ENCODE data around the gene ABLIM3. TPM values are rescaled to one million over a fixed set of nuclear protein-coding genes. Genes with fewer than 3 reads are reported as not detected.
"Not testable (repeated sequence)": the region's sequence is repeated elsewhere in the genome, so short reads cannot be mapped to it uniquely, and the experiment has no call there.

The ABLIM3 gene
- total RNA-seq, 2 experiments from 2014 or later, result not detected

DNA sequence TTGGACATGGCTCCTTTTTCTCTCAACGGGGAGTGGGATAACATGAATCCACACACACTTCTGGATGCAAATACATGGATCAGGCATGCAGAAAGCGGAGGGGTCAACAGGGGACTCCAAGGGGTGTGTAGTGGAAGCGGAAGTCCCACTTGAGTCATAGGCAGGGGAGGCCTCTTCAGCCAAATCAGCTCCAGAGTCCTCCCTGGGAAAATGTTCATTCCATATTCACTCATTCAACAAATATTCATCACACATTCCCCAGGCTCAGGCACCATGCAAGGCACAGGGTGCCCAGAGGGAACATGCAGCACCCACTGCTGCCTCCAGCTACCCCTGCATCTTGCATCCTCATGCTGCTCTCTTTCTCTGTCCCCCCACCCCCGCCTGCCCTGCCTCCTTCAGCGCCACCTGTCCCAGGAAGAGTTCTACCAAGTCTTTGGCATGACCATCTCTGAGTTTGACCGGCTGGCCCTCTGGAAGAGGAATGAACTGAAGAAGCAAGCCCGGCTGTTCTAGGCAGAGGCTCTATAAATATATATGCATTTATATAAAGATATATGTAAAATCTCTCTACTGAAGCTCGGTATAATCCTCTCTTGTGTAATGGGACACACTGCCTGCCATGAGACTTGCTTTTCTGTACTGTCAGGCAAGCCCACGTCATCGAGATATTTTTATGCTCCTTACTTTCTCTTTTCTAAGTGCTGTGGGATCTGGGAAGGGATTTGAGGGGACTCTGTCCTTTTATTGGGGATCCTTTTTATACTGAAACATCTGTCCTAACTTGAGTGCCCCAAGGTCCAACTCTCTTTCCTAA lies 116.8 kb downstream of the ABLIM3 start:
- Mint-ChIP-seq H3K27ac (no peak overlapping the region), H3K27me3 (no peaks in the 10 kb centered on the region), H3K9me3 (no peaks in the 10 kb centered on the region), H3K4me1 (no peaks in the 10 kb centered on the region), H3K4me3 (no peak overlapping the region), H3K36me3 (no peaks in the 10 kb centered on the region)
- DNase-seq, result no peak

DNA sequence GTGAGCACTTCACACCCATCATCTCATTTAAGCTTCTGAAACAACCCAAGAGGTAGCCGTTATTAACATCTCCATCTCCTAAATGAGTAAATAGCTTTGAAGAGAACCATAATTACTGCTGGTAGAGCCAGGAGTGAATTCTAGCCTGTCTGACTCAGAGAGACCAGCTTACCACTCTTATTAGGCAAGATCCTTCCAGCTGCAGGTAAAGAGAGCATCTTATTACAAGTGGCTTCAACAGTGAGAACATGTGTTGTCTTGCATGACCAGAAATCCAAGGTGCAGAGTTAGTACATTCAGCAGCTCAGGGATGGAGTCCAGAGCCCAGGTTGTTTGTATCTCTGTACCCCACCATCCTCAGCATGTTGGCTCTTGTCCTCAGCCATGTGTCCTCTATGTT lies 119.5 kb downstream of the ABLIM3 start:
- no peaks in the 10 kb centered on the region for H3K36me3 Mint-ChIP-seq
- no peak for DNase-seq
- no peaks in the 10 kb centered on the region for H3K9me3 Mint-ChIP-seq
- H3K27ac Mint-ChIP-seq, result no peak overlapping the region
- H3K4me3 Mint-ChIP-seq, result no peak overlapping the region
- no peaks in the 10 kb centered on the region for H3K27me3 Mint-ChIP-seq
- H3K4me1 Mint-ChIP-seq, result peaks cover 3% of the 10 kb centered on the region

GRCh38 chr5:149261246-149261645 lies 120.0 kb downstream of the ABLIM3 start:
- no peaks in the 10 kb centered on the region for H3K9me3 Mint-ChIP-seq
- H3K27me3 Mint-ChIP-seq, result no peaks in the 10 kb centered on the region
- H3K4me1 Mint-ChIP-seq, result peaks cover 3% of the 10 kb centered on the region

DNA sequence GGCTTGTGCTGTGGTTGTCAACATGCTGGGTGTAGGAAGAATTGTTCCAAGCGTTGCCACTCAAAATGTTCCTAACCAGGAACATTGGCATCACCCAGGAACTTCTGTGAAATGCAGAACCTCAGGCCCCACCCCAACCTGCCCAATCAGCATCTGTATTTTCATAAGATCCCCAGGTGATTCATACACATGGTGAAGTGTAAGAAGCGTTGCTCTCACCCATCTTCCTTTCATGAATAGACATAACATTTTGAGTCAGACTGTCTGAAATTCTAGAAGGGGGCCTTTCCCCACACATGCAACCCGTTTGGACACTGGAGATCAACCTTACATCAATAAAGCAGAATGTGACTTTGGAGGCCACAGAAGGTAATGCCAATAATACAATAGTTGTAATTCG lies 121.0 kb downstream of the ABLIM3 start:
- Mint-ChIP-seq H3K27me3 (no peaks in the 10 kb centered on the region), H3K27ac (no peak overlapping the region), H3K9me3 (no peaks in the 10 kb centered on the region), H3K36me3 (no peaks in the 10 kb centered on the region), H3K4me1 (peaks cover 3% of the 10 kb centered on the region), H3K4me3 (no peak overlapping the region)
- DNase-seq, result no peak

More at GRCh38 chr5:149261246-149261645, 120.0 kb downstream of the ABLIM3 start:
- DNase-seq, result no peak
- Mint-ChIP-seq H3K27ac (no peak overlapping the region), H3K36me3 (no peaks in the 10 kb centered on the region), H3K4me3 (no peak overlapping the region)

DNA sequence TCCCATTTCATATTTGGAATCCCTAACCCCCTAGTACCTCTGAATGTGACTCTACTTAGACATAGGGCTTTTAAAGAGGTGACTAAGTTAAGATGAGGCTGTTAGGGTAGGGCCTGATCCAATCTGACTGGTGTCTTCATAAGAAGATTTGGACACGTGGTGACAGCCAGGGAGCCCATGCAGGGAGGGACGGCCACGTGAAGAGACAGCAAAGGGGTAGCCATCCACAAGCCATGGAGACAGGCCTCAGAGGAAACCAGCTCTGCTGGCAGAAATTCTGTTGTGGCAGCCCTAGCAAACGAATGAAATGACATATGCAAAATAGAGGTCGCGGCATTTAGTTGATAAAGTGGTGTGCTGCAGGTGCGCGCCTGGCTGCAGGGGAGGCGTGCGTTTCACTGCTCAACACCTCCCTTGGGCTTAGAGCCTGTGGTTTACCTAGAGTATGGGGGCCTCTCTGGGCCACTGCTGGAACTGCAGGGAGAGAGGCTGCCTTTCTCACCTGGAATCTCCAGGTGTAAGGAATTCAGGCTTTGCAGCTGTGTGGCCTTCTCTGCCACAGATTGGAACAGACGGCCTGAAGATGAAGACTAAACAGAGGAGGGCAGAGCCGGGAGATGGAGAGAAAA lies 123.3 kb downstream of the ABLIM3 start:
- Mint-ChIP-seq H3K27me3 (peaks cover 4% of the 10 kb centered on the region), H3K36me3 (peaks cover 2% of the 10 kb centered on the region), H3K4me1 (peaks cover 3% of the 10 kb centered on the region), H3K27ac (no peak overlapping the region), H3K9me3 (peaks cover 12% of the 10 kb centered on the region), H3K4me3 (no peak overlapping the region)
- peak; percentile 29 for DNase-seq

DNA sequence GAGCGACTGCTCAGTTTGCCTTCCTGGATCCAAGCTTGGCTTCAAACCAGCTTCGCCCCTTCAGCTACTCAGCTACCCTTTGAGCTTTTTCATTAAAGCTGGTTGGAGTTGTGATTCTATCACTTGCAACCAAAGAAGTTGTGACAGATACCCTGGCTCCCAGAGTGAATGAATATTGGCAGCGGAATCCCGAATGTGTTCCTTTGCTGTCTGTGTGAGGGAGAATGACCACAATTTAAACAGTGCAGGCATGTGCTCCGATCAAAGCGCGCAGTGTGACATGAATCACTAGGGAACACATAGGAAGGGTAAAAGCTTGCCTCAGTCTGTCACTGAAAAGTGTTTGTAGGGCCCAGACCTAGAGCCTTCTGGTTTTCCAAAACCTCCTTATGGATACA lies 123.8 kb downstream of the ABLIM3 start:
- DNase-seq, result no peak
- Mint-ChIP-seq H3K27me3 (peaks cover 4% of the 10 kb centered on the region), H3K36me3 (peaks cover 2% of the 10 kb centered on the region), H3K9me3 (peaks cover 12% of the 10 kb centered on the region), H3K4me3 (no peak overlapping the region), H3K4me1 (peaks cover 3% of the 10 kb centered on the region), H3K27ac (no peak overlapping the region)

- DNase-seq, result no peak
- H3K4me3 Mint-ChIP-seq, result no peak overlapping the region
- peaks cover 2% of the 10 kb centered on the region for H3K36me3 Mint-ChIP-seq
- no peak overlapping the region for H3K27ac Mint-ChIP-seq
- peaks cover 12% of the 10 kb centered on the region for H3K9me3 Mint-ChIP-seq
- H3K27me3 Mint-ChIP-seq, result peaks cover 9% of the 10 kb centered on the region
- peaks cover 3% of the 10 kb centered on the region for H3K4me1 Mint-ChIP-seq
These were observed 124.3 kb downstream of the ABLIM3 start for GRCh38 chr5:149265597-149265996.

GRCh38 chr5:149267241-149267973 lies 126.1 kb downstream of the ABLIM3 start:
- Mint-ChIP-seq H3K9me3 (peaks cover 12% of the 10 kb centered on the region), H3K27ac (no peak overlapping the region), H3K27me3 (peaks cover 24% of the 10 kb centered on the region), H3K4me1 (peaks cover 9% of the 10 kb centered on the region), H3K4me3 (no peak overlapping the region), H3K36me3 (peaks cover 2% of the 10 kb centered on the region)
- no peak for DNase-seq

DNA sequence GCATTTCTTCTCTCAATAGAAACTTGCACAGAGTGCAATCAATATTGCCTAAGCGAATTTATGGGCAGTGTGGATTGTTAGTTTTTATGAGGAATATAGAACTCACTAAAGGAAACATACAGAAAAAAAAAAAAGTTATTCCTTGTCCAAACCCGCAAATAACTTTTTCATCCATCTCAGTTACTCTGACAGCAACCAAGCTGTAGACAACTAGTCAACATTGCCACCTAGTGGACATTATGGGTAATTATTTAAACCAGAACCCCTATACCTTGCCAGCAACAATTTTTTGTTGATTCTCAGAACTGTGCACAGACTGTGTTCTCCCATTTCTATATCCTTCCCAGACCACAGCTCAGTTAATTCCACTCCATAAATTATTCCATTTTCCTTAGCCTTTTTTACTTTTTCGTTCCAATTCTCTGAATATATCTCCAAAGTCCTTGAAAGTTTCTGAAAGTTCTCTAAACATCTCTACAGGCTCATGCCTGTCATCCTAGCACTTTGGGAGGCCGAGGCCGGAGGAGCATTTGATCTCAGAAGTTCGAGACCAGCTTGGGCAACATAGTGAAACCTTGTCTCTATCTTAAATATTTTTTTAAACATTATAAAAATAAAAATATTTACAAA lies 127.8 kb downstream of the ABLIM3 start:
- DNase-seq, result no peak
- Mint-ChIP-seq H3K4me1 (peaks cover 9% of the 10 kb centered on the region), H3K9me3 (peaks cover 12% of the 10 kb centered on the region), H3K27me3 (peaks cover 38% of the 10 kb centered on the region), H3K27ac (no peak overlapping the region), H3K4me3 (no peak overlapping the region), H3K36me3 (peaks cover 2% of the 10 kb centered on the region)

GRCh38 chr5:149271195-149271715 lies 130.0 kb downstream of the ABLIM3 start:
- Mint-ChIP-seq H3K27ac (no peak overlapping the region), H3K36me3 (peaks cover 2% of the 10 kb centered on the region), H3K27me3 (peaks cover 39% of the 10 kb centered on the region), H3K4me1 (peaks cover 6% of the 10 kb centered on the region), H3K9me3 (peaks cover 12% of the 10 kb centered on the region), H3K4me3 (peak overlapping the region; percentile 66)
- DNase-seq, result no peak

DNA sequence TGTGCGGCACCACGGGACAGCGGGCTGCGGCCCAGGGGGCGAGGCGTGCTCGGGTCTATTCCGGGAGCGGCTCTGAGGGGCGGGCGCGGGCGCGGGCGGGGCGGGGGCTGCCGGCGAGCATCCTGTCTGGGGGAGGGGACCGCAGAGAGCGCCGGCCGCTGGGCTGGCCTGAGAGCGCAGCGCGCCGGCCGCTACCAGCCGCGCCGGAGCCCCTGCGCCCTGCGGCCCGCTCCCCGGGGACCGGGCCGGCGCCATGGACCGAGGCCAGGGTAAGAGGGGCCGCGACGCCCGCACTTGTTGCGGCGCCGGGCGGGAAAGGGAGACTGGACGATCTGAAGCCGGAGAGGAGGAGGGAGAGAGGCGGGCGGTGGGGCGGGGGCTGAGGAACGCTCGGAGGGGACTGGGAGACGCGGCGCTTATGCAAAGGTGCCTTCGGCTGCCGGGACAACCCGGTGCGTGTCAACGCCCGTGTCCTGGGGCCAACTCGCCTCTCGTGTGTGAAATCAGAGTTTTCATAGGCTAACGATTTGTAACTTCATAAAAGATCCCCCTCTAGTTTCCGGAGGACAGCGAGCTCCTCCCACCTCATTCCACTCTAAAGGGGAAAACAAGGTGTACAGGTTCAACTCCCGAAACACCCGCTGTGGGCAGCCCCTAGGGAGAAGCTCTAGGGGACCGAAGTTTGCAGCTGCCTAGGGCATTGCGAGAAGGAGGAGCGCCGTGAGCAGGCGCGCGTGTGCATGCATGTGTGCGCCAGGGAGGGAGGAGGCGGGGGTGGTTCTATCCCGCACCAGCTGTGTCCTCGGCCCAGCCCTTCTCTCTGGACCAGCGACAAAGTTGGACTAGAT lies 130.6 kb downstream of the ABLIM3 start, which contains the start of gene AFAP1L1:
Gene AFAP1L1 (plus strand): TSS at position 144 of the 848 bp plus-strand sequence. CDS start 110 bp downstream, at position 254.
- peak; percentile 28 for DNase-seq
- Mint-ChIP-seq H3K4me1 (peaks cover 6% of the 10 kb centered on the region), H3K27me3 (peaks cover 39% of the 10 kb centered on the region), H3K27ac (peak within 1 kb of the TSS; percentile 20), H3K9me3 (peaks cover 12% of the 10 kb centered on the region), H3K4me3 (peak within 1 kb of the TSS; percentile 86), H3K36me3 (peaks cover 2% of the 10 kb centered on the region)

DNA sequence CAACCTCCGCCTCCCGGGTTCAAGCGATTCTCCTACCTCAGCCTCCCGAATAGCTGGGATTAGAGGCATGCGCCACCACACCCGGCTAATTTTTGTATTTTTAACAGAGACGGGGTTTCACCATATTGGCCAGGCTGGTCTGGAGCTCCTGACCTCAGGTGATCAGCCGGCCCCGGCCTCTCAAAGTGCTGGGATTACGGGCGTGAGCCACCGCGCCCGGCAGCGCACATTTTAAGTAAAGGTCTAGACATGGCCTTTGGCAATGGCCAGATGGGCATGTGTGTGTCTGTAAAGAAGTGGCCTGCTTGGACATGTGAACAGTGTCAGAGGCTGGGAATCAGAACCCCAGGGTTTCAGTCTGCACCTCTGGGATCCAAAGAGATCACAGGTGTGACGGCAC lies 131.5 kb downstream of the ABLIM3 start:
- H3K4me3 Mint-ChIP-seq, H3K4me1 Mint-ChIP-seq, H3K36me3 Mint-ChIP-seq, DNase-seq, H3K27ac Mint-ChIP-seq: not testable (repeated sequence)
- H3K27me3 Mint-ChIP-seq, result peaks cover 45% of the 10 kb centered on the region
- peaks cover 12% of the 10 kb centered on the region for H3K9me3 Mint-ChIP-seq

- Mint-ChIP-seq H3K27ac (no peak overlapping the region), H3K4me1 (peaks cover 6% of the 10 kb centered on the region), H3K9me3 (peaks cover 9% of the 10 kb centered on the region), H3K27me3 (peaks cover 45% of the 10 kb centered on the region), H3K36me3 (peaks cover 2% of the 10 kb centered on the region), H3K4me3 (no peak overlapping the region)
- no peak for DNase-seq
These were observed 131.9 kb downstream of the ABLIM3 start for GRCh38 chr5:149273237-149273636.

DNA sequence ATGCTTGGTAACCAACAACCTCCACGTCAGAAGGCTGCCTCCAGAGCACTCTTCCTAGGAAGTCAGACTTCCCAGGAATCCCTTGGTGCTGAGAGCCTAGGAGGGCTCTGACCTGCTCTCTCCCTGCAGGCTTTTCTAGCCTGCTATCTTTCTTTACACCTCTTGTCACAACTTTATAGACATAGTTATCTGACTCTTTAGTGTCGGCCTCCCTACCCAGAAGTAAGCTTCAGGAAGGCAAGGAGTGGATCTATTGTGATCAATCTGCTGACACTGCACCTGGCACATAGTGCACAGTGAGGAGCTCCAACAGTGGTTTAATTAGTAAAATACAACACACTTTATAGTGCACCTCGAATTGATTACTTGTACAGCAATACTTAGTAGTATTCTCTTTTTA lies 132.7 kb downstream of the ABLIM3 start:
- Mint-ChIP-seq H3K4me3 (no peak overlapping the region), H3K36me3 (no peaks in the 10 kb centered on the region), H3K27me3 (peaks cover 44% of the 10 kb centered on the region), H3K4me1 (peaks cover 6% of the 10 kb centered on the region), H3K27ac (no peak overlapping the region), H3K9me3 (peaks cover 3% of the 10 kb centered on the region)
- DNase-seq, result no peak

Measured in activated naive CD8-positive, alpha-beta T cell treated with anti-CD3 and anti-CD28 coated beads for 36 hours (primary cell).